Mucosa of rectum (tissue), 2 donors: ENCODE data around the gene SGCD.

Source experiments
- H3K27ac ChIP-seq, 2 donors: one replicate each; pipeline ENCODE4 v1.7.0; 2013; ENCODE audit warnings: inconsistent platforms in 2 of 2, low read depth in 2 of 2, low read length in 2 of 2
- H3K27me3 ChIP-seq, 2 donors: one replicate each; pipeline ENCODE4 v1.7.0; 2013; ENCODE audit warnings: low read length in 2 of 2; ENCODE audit not compliant: control insufficient read depth in 2 of 2, insufficient read depth in 2 of 2
- H3K36me3 ChIP-seq, 2 donors: one replicate each; pipeline ENCODE4 v1.7.0; 2013; ENCODE audit warnings: low read length in 2 of 2; ENCODE audit not compliant: control insufficient read depth in 2 of 2, insufficient read depth in 2 of 2
- H3K4me1 ChIP-seq, 2 donors: one replicate each; pipeline ENCODE4 v1.7.0; 2013; ENCODE audit warnings: low read length in 2 of 2, mild to moderate bottlenecking in 1 of 2; ENCODE audit not compliant: control insufficient read depth in 2 of 2, insufficient read depth in 2 of 2
- H3K4me3 ChIP-seq, 2 donors: one replicate each; pipeline ENCODE4 v1.7.0; 2013; ENCODE audit warnings: low read length in 2 of 2
- H3K9ac ChIP-seq, 2 donors: one replicate each; pipeline ENCODE4 v1.7.0; 2013; ENCODE audit warnings: low read length in 2 of 2, low read depth in 1 of 2, mild to moderate bottlenecking in 1 of 2
- H3K9me3 ChIP-seq, 2 donors: one replicate each; pipeline ENCODE4 v1.7.0; 2013; ENCODE audit warnings: low read length in 2 of 2; ENCODE audit not compliant: control insufficient read depth in 2 of 2
- donor health status: healthy.
- donor health status: Normal muscosa, but diverticular disease.

Gene SGCD

DNA sequence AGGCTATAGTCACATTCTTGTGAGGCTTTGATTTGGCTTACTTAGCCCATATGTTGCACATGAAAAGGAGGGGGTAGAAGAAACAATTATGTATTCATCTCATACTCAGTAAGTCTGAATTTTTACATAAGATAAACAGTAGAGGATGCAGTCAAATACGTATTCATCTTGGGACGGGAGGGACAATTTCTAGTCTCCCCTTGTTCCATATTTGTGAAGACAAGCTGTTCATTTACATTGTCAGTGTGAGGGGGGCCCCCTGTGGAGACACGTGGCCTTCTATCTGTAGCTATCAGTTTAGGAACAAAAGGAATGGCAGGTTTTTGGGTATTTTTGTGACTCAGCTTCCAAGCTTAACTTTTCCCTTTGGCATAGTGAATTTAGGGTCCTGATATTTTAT lies 474.0 kb downstream of the SGCD start:
- no peak overlapping the region for H3K4me3 ChIP-seq

DNA sequence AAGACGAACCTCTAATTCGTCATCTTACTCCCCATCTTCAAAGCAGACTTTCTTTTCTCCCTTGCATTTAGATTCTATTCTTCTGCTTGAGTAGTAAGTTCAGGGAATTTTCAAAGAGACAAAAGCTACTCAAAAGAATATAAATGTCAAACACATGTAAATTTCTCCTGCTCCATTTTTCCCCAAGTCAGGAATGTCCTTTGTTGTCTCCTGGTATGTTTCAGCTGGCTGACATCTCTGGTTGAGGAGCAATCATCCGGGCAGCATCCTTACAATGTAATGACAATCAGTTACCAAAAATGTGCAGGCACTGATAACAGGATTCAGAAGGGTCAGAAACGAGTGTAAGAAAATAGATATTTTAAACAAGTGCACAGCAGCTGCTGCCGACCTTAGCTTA lies 475.5 kb downstream of the SGCD start:
- no peak overlapping the region for H3K4me3 ChIP-seq
- H3K4me1 ChIP-seq, result peaks cover 0 to 5% of the 10 kb centered on the region in 2 donors
- H3K27me3 ChIP-seq, result no peaks in the 10 kb centered on the region
- H3K9me3 ChIP-seq, result no peaks in the 10 kb centered on the region
- no peaks in the 10 kb centered on the region for H3K36me3 ChIP-seq
- no peak overlapping the region for H3K27ac ChIP-seq
- no peak overlapping the region for H3K9ac ChIP-seq

More for the DNA sequence above, 474.0 kb downstream of the SGCD start:
- Histone ChIP-seq H3K27me3 (no peaks in the 10 kb centered on the region), H3K27ac (no peak overlapping the region), H3K9me3 (no peaks in the 10 kb centered on the region), H3K9ac (no peak overlapping the region), H3K4me1 (peaks cover 0 to 5% of the 10 kb centered on the region in 2 donors), H3K36me3 (no peaks in the 10 kb centered on the region)

DNA sequence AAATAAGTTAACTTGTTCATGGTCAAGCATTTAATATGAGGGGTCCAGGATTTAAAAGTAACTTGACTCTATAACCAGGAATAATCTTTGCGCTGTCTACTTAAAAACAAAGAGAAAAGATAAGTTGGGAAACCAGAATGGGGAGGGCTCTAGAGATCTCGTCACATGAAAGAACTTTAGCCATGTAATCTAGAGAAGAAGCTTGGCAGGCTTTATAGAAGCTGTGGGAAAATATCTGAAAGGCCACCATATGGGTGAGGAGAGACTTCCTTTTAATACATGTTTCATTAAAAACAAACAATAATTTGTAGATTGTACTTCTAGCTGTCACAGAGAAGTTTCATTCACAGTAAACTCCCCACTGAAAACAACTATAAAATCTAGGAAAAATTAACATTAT lies 476.4 kb downstream of the SGCD start:
- Histone ChIP-seq H3K4me3 (no peak overlapping the region), H3K4me1 (peaks cover 0 to 5% of the 10 kb centered on the region in 2 donors), H3K36me3 (no peaks in the 10 kb centered on the region), H3K27me3 (no peaks in the 10 kb centered on the region), H3K9ac (no peak overlapping the region), H3K27ac (no peak overlapping the region), H3K9me3 (no peaks in the 10 kb centered on the region)

DNA sequence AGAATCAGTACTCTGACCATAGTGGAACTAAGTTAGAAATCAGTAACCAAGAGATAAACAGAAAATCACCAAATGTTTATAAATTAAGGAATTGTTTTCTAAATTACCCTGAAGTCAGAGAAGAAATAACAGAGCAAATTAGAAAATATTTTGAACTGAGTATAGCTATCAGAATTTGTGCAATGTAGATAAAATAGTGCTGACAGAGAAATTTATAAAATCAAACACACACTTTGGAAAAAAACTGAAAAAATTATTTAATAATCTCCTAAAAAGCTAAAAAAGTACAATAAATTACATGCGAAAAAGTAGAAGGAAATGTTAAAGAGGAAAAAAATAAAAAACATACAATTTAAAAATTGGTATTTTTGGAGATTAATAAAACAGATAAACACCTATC lies 486.0 kb downstream of the SGCD start:
- no peak overlapping the region for H3K4me3 ChIP-seq
- H3K9me3 ChIP-seq, result no peaks in the 10 kb centered on the region
- no peaks in the 10 kb centered on the region for H3K36me3 ChIP-seq
- no peaks in the 10 kb centered on the region for H3K4me1 ChIP-seq
- H3K9ac ChIP-seq, result no peak overlapping the region
- no peak overlapping the region for H3K27ac ChIP-seq
- no peaks in the 10 kb centered on the region for H3K27me3 ChIP-seq

- Histone ChIP-seq H3K36me3 (no peaks in the 10 kb centered on the region), H3K4me1 (no peaks in the 10 kb centered on the region), H3K27ac (no peak overlapping the region), H3K9me3 (no peaks in the 10 kb centered on the region), H3K4me3 (no peak overlapping the region), H3K9ac (no peak overlapping the region), H3K27me3 (no peaks in the 10 kb centered on the region)
These were observed 489.1 kb downstream of the SGCD start for GRCh38 chr5:156815988-156816599.
